H1 (cell line): Measurements from ENCODE around the gene FAM98A. TPM values are rescaled to one million over a fixed set of nuclear protein-coding genes. Genes with fewer than 3 reads are reported as not detected.

ENCODE experiments used
- CTCF ChIA-PET: fragments of 300-600 bp; sonication (Branson Sonifier 250); formaldehyde crosslinking; loops from one replicate; lab custom pipeline; 2021; ENCODE audit not compliant: partially characterized antibody; lab: Charles Lee
- POLR2A ChIA-PET: fragments of 300-600 bp; sonication (Branson Sonifier 250); formaldehyde crosslinking; loops from one replicate; lab custom pipeline; 2021; ENCODE audit warnings: inconsistent platforms; ENCODE audit not compliant: partially characterized antibody; lab: Charles Lee
- DNase-seq, 2 experiments: peaks; one replicate each; pipeline versions ENCODE4 v3.0.0 to v3.0.0-alpha.2; 2010 to 2022; ENCODE audit warnings: low spot score in 2 of 2, low read depth in 1 of 2, mixed read lengths in 1 of 2
- FAIRE-seq: peaks from 2 replicates; lab custom pipeline; 2011; peaks lifted over from hg19 to GRCh38; lab: Jason Lieb, UNC
- H2AFZ ChIP-seq: 2 replicates; pipeline ENCODE4 v1.8.1; 2012; ENCODE audit warnings: low read length, inconsistent platforms
- H2AK5ac ChIP-seq: 2 replicates; pipeline ENCODE4 v1.6.1; 2013; ENCODE audit warnings: low read depth, low read length
- H2BK120ac ChIP-seq: replicated peaks from 2 replicates; pipeline ENCODE3; 2013; ENCODE audit warnings: low read depth, low read length, inconsistent platforms
- H2BK12ac ChIP-seq: 2 replicates; pipeline ENCODE4 v1.6.1; 2013; ENCODE audit warnings: low read depth, low read length
- H2BK15ac ChIP-seq: 2 replicates; pipeline ENCODE4 v1.6.1; 2013; ENCODE audit warnings: low read length
- H2BK20ac ChIP-seq: 2 replicates; pipeline ENCODE4 v1.6.1; 2013; ENCODE audit warnings: low read length
- H2BK5ac ChIP-seq: 2 replicates; pipeline ENCODE4 v1.6.1; 2013; ENCODE audit warnings: low read depth, low read length
- H3K14ac ChIP-seq: 2 replicates; pipeline ENCODE4 v1.6.1; 2013; ENCODE audit warnings: inconsistent platforms; ENCODE audit not compliant: insufficient read length
- H3K18ac ChIP-seq: 2 replicates; pipeline ENCODE4 v1.6.1; 2013; ENCODE audit warnings: low read length; ENCODE audit errors: extremely low read depth
- H3K23ac ChIP-seq: 2 replicates; pipeline ENCODE4 v1.6.1; 2013; ENCODE audit warnings: inconsistent platforms; ENCODE audit not compliant: insufficient read length
- H3K23me2 ChIP-seq: 2 replicates; pipeline ENCODE4 v1.6.1; 2013; ENCODE audit warnings: low read depth, low read length
- H3K27ac ChIP-seq: 2 replicates; pipeline ENCODE4 v1.6.1; 2011; ENCODE audit warnings: low read depth, low read length, inconsistent platforms
- H3K27me3 ChIP-seq, 4 experiments: replicated peaks in 1 of 4; 1 replicate in 1 of 4; 2 replicates in 3 of 4; pipeline versions ENCODE4 v1.6.1 to v1.8.1; 2011 to 2013; ENCODE audit warnings: low read length in 3 of 4, mild to moderate bottlenecking in 3 of 4, inconsistent platforms in 2 of 4, mixed read lengths in 2 of 4, moderate library complexity in 1 of 4; ENCODE audit not compliant: control insufficient read depth in 3 of 4, insufficient read depth in 3 of 4; ENCODE audit errors: extremely low read depth in 1 of 4
- H3K36me3 ChIP-seq, 4 experiments: 2 replicates each; pipeline versions ENCODE4 v1.6.1 to v1.8.1; 2011 to 2013; ENCODE audit warnings: mild to moderate bottlenecking in 4 of 4, low read length in 3 of 4, moderate library complexity in 2 of 4, control low read depth in 1 of 4, inconsistent platforms in 1 of 4; ENCODE audit not compliant: insufficient read depth in 4 of 4, control insufficient read depth in 2 of 4
- H3K4ac ChIP-seq: replicated peaks from 2 replicates; pipeline ENCODE3; 2013; ENCODE audit warnings: low read length, low read depth, mixed read lengths, inconsistent platforms; ENCODE audit not compliant: insufficient read length
- H3K4me1 ChIP-seq, 4 experiments: replicated peaks in 1 of 4; 1 replicate in 1 of 4; 2 replicates in 3 of 4; pipeline versions ENCODE4 v1.6.1 to v1.8.1; 2011 to 2013; ENCODE audit warnings: low read length in 3 of 4, inconsistent platforms in 2 of 4, mixed read lengths in 1 of 4; ENCODE audit not compliant: insufficient read depth in 4 of 4, control insufficient read depth in 3 of 4
- H3K4me2 ChIP-seq, 2 experiments: 2 replicates each; pipeline versions ENCODE4 v1.6.1 to v1.8.1; 2011 to 2013; ENCODE audit warnings: low read depth in 2 of 2, low read length in 2 of 2, control low read depth in 1 of 2, inconsistent platforms in 1 of 2, mild to moderate bottlenecking in 1 of 2; ENCODE audit not compliant: insufficient read depth in 1 of 2
- H3K4me3 ChIP-seq, 4 experiments: fragments of 200-600, 300-600 bp in 1 of 4; sonication (generic), shearing (Covaris generic), sonication (Bioruptor Twin) in 1 of 4; 2 replicates each; pipeline versions ENCODE4 v1.5.1 to v1.8.1; 2011 to 2016; ENCODE audit warnings: low read length in 4 of 4, low read depth in 3 of 4, control low read depth in 2 of 4, inconsistent platforms in 2 of 4, mild to moderate bottlenecking in 2 of 4, mixed read lengths in 1 of 4, moderate library complexity in 1 of 4; ENCODE audit not compliant: insufficient read depth in 2 of 4; ENCODE audit errors: extremely low read depth in 1 of 4
- H3K56ac ChIP-seq: replicated peaks from 2 replicates; pipeline ENCODE3; 2013; ENCODE audit warnings: low read depth, mild to moderate bottlenecking, mixed read lengths, low read length, inconsistent platforms; ENCODE audit not compliant: insufficient read length
- H3K79me1 ChIP-seq: 2 replicates; pipeline ENCODE4 v1.6.1; 2013; ENCODE audit warnings: low read depth, low read length, control low read depth
- H3K79me2 ChIP-seq, 2 experiments: 2 replicates each; pipeline versions ENCODE4 v1.6.1 to v1.8.1; 2012 to 2013; ENCODE audit warnings: low read length in 2 of 2, mild to moderate bottlenecking in 2 of 2, inconsistent platforms in 1 of 2; ENCODE audit not compliant: insufficient read depth in 2 of 2, control insufficient read depth in 1 of 2
- H3K9ac ChIP-seq, 4 experiments: replicated peaks in 1 of 4; 1 replicate in 1 of 4; 2 replicates in 3 of 4; pipeline versions ENCODE4 v1.6.1 to v1.8.1; 2011 to 2013; ENCODE audit warnings: low read depth in 3 of 4, low read length in 3 of 4, control low read depth in 2 of 4, mild to moderate bottlenecking in 2 of 4, moderate library complexity in 2 of 4, inconsistent platforms in 1 of 4; ENCODE audit errors: extremely low read depth in 1 of 4
- H3K9me3 ChIP-seq, 2 experiments: 2 replicates each; pipeline versions ENCODE4 v1.6.1 to v1.8.1; 2012 to 2013; ENCODE audit warnings: mild to moderate bottlenecking in 2 of 2, moderate library complexity in 2 of 2, control low read depth in 1 of 2, inconsistent platforms in 1 of 2, low read depth in 1 of 2, low read length in 1 of 2, mixed read lengths in 1 of 2; ENCODE audit not compliant: insufficient read depth in 2 of 2
- H4K20me1 ChIP-seq, 2 experiments: replicated peaks in 1 of 2; 2 replicates each; pipeline versions ENCODE3 to v1.8.1; 2011 to 2013; ENCODE audit warnings: inconsistent platforms in 2 of 2, low read length in 2 of 2, mild to moderate bottlenecking in 1 of 2; ENCODE audit not compliant: insufficient read depth in 2 of 2, control insufficient read depth in 1 of 2
- H4K5ac ChIP-seq: 2 replicates; pipeline ENCODE4 v1.6.1; 2013; ENCODE audit warnings: low read length, low read depth, mixed read lengths, inconsistent platforms; ENCODE audit not compliant: insufficient read length
- H4K8ac ChIP-seq: 2 replicates; pipeline ENCODE4 v1.8.0; 2013; ENCODE audit warnings: mild to moderate bottlenecking, moderate library complexity, low read length, inconsistent platforms; ENCODE audit not compliant: insufficient read depth; ENCODE audit errors: extremely low read depth
- H4K91ac ChIP-seq: replicated peaks from 2 replicates; pipeline ENCODE3; 2013; ENCODE audit warnings: low read length, mixed read lengths, inconsistent platforms; ENCODE audit not compliant: insufficient read length
- BACH1 ChIP-seq: IDR thresholded peaks from 2 replicates; pipeline ENCODE4 v1.6.1; 2012; ENCODE audit warnings: low read length, improper control_type of control experiment
- KDM4A ChIP-seq: IDR thresholded peaks from one replicate; pipeline ENCODE4 v1.7.1; 2012; ENCODE audit warnings: low read depth, mild to moderate bottlenecking, moderate library complexity, low read length, inconsistent platforms; ENCODE audit not compliant: severe bottlenecking
- SIRT6 ChIP-seq: IDR thresholded peaks from one replicate; pipeline ENCODE4 v1.7.1; 2012; ENCODE audit warnings: low read length, inconsistent platforms
- SP4 ChIP-seq: IDR thresholded peaks from 2 replicates; pipeline ENCODE4 v1.6.1; 2012; ENCODE audit warnings: low read length, inconsistent platforms
- ZNF274 ChIP-seq: IDR thresholded peaks from 2 replicates; pipeline ENCODE4 v1.7.0; 2012; ENCODE audit warnings: low read length, borderline replicate concordance; ENCODE audit errors: extremely low read depth
- WGBS, 2 experiments: shearing (Covaris generic) in 1 of 2; methylation state at CpG; one replicate each; pipeline versions ENCODE4 v1.1.6 to v1.1.7; 2013 to 2015; ENCODE audit warnings: low lambda C conversion rate in 2 of 2, mixed read lengths in 2 of 2, inconsistent platforms in 1 of 2, low coverage in 1 of 2, missing lambda C conversion rate in 1 of 2; ENCODE audit not compliant: insufficient replicate concordance in 2 of 2, insufficient coverage in 1 of 2, insufficient read length in 1 of 2; ENCODE audit errors: extremely low coverage in 1 of 2, missing lambda C conversion rate in 1 of 2; 5-methylcytosine and 5-hydroxymethylcytosine counted together
- long read RNA-seq, 2 experiments: library from RNA in 1 of 2; library from capped mRNA in 1 of 2; stranded (forward); transcript quantifications; one replicate each; pipeline ENCODE4 v2.0.0, GENCODE V29; 2021; ENCODE audit warnings: inconsistent platforms in 1 of 2
- polyA minus RNA-seq, 3 experiments: library from RNA; depleted of rRNA, polyadenylated mRNA; stranded (reverse); fragments of >200 nt; gene quantifications; 1 replicate in 2 of 3; 2 replicates in 1 of 3; pipeline ENCODE4 v1.2.3, GENCODE V29; 2011
- polyA plus RNA-seq, 7 experiments: library from polyadenylated mRNA; depleted of rRNA in 3 of 7; stranded (reverse) in 5 of 7; unstranded in 2 of 7; fragments of >200 nt in 5 of 7; fragments of 200-250 nt in 2 of 7; gene quantifications; 1 replicate in 5 of 7; 2 replicates in 1 of 7; 4 replicates in 1 of 7; pipeline versions ENCODE4 v1.2.1 to v1.2.3, GENCODE V29; 2011 to 2013; ENCODE audit warnings: missing spikeins in 2 of 7, mixed read lengths in 2 of 7
- total RNA-seq: library from RNA; stranded (reverse); fragmentation: NEBNext Ultra II Directional; extraction: Animal tissue kit (Norgen Biotek cat#: 25700); gene quantifications from 2 replicates; pipeline ENCODE4 v1.2.1, GENCODE V29; 2021
- TF ChIP-seq, protein P1 (sequence below): IDR thresholded peaks from 2 replicates; pipeline ENCODE4 v1.6.1; 2012; ENCODE audit warnings: inconsistent platforms
- TF ChIP-seq, protein P2 (sequence below): IDR thresholded peaks from 2 replicates; pipeline ENCODE4 v1.6.1; 2011; ENCODE audit warnings: low read depth, mild to moderate bottlenecking, low read length; ENCODE audit not compliant: insufficient read depth

FAM98A gene
- 103 and 112 TPM in 2 replicates for total RNA-seq
- 53.2 and 79.7 TPM in 2 replicates for polyA plus RNA-seq (2011; rRNA removed)
- 59.9 TPM for polyA plus RNA-seq (2011; cell fraction: cytosol; rRNA removed)
- polyA plus RNA-seq (2011; cell fraction: nucleus; rRNA removed) = 35.8 TPM
- 95.8 to 139 TPM (median 121 TPM) in 4 replicates for polyA plus RNA-seq (2012, experiment 1 of 2)
- 13.3 TPM for polyA plus RNA-seq (2012, experiment 2 of 2)
- 61.6 TPM for polyA plus RNA-seq (2013, experiment 1 of 2)
- 63.4 TPM for polyA plus RNA-seq (2013, experiment 2 of 2)
- 90.4 and 173 TPM in 2 replicates for polyA minus RNA-seq (2011; rRNA and poly(A)+ RNA removed)
- 108 TPM for polyA minus RNA-seq (2011; cell fraction: cytosol; rRNA and poly(A)+ RNA removed)
- 74.9 TPM for polyA minus RNA-seq (2011; cell fraction: nucleus; rRNA and poly(A)+ RNA removed)
- long read RNA-seq, experiment 1, partial matches to known transcripts = 3 of 92 reads
- long read RNA-seq, experiment 1, other reads (novel, unspliced or antisense) = 82 of 92 reads
- long read RNA-seq, experiment 2, transcript FAM98A-201 (8 exons, 2,816 nt) = major isoform, 59 of 194 reads
- long read RNA-seq, experiment 2, partial matches to known transcripts = 130 of 194 reads
- long read RNA-seq, experiment 2, other reads (novel, unspliced or antisense) = 4 of 194 reads

DNA sequence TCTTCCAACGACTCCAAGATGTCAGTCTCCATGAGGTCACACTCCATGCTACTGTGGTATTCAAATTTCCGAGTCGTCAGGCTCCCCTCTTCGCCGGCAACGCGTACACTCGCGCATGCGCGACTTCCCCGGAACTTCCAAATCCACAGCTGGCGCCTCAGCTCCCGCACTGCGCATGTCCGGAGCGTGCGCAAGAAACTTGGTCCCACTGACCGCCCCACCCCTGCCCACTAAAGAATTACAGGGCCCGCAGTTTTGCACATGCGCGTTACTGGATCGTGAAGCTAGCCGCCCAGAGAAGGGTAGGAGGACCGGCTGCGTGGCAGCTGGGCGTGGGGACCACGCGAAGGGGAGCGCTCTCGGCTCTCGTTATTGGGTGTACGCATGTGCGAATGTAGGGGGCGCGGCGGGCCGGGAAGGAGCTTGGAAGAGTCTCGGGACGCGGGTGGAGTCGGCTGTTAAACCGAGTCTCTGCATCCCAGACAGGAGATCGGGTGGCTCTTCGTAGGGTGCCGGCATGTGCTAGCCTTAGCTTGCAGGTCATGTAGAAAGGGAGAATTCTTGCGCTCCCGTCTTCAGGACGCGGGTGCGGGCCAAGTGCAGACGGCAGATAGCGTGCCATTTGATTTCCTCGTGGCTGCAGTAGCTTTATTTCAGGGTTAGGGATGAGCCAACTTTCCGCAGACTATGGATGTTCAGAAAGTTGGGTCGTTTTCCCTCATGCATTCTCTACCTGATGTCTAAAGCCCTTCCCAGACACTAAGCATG lies at the start of gene FAM98A:
TSS of gene FAM98A (minus strand) at position 125 of the 768 bp plus-strand sequence. CDS start at position 47, 78 bp downstream.
- Histone ChIP-seq H2BK15ac (no peak within 1 kb of the TSS), H4K91ac (peak within 1 kb of the TSS; percentile 4), H3K9me3 (no peaks in the 10 kb centered on the region), H4K8ac (0 out of 2 replicates have a peak within 1 kb of the TSS, but pooled peaks have one; percentile 54), H3K56ac (peak within 1 kb of the TSS; percentile 70), H2BK12ac (no peak within 1 kb of the TSS), H3K9ac (peak within 1 kb of the TSS in 3 of 4 experiments; percentile 64 to 70 (median 67); a peak in 6 of 7 replicates), H3K27me3 (no peaks in the 10 kb centered on the region), H3K4ac (peak within 1 kb of the TSS; percentile 41), H3K4me3 (peak within 1 kb of the TSS; percentile 78 to 84 (median 82)), H3K23me2 (peaks cover 10% of the 10 kb centered on the region), H3K36me3 (peaks cover 0 to 9% (median 1%) of the 10 kb centered on the region in 4 experiments; a peak in 3 of 8 replicates), H3K27ac (peak within 1 kb of the TSS; percentile 64; the same call in 1 of the 2 replicates), H3K14ac (no peak within 1 kb of the TSS), H3K79me1 (no peaks in the 10 kb centered on the region; the same call in 1 of the 2 replicates), H2BK120ac (no peak within 1 kb of the TSS), H4K5ac (peak within 1 kb of the TSS; percentile 60), H3K4me1 (peaks cover 2 to 12% (median 7%) of the 10 kb centered on the region in 4 experiments; a peak in 6 of 7 replicates), H3K4me2 (peak within 1 kb of the TSS; percentile 85 to 94), H2AK5ac (no peak within 1 kb of the TSS), H2BK5ac (peak within 1 kb of the TSS; percentile 82; the same call in 1 of the 2 replicates), H2AFZ (peak within 1 kb of the TSS; percentile 45), H2BK20ac (no peak within 1 kb of the TSS), H3K23ac (no peak within 1 kb of the TSS), H3K79me2 (peaks cover 0 to 59% of the 10 kb centered on the region in 2 experiments; a peak in 2 of 4 replicates), H4K20me1 (no peaks in the 10 kb centered on the region), H3K18ac (peak within 1 kb of the TSS; percentile 79)
- POLR2A ChIA-PET = interaction anchor here (1.0 to 1.9 kb wide), 8 partner anchors 9 to 58 kb away, joined by 3 to 10 read pairs (median 3); no protein-coding TSS in a partner anchor
- peak; percentile 94 to 96 for DNase-seq
- CTCF ChIA-PET = interaction anchor here (0.6 to 2.1 kb wide), 5 partner anchors 16 to 387 kb away, joined by 3 to 9 read pairs (median 3); no protein-coding TSS in a partner anchor
- no peak for FAIRE-seq
- 2% methylated on average over 56 of the region's 56 CpGs; no CpG with 5 or more reads in 1 of the 2 experiments for WGBS, 2 experiments
- TF ChIP-seq SIRT6 (no peak), KDM4A (peak; percentile 83), ZNF274 (no peak), BACH1 (peak; percentile 92), SP4 (peak; percentile 83; the same call in 1 of the 2 replicates)
- TF ChIP-seq, protein P1, sequence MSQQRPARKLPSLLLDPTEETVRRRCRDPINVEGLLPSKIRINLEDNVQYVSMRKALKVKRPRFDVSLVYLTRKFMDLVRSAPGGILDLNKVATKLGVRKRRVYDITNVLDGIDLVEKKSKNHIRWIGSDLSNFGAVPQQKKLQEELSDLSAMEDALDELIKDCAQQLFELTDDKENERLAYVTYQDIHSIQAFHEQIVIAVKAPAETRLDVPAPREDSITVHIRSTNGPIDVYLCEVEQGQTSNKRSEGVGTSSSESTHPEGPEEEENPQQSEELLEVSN = peak; percentile 89
- TF ChIP-seq, protein P2, sequence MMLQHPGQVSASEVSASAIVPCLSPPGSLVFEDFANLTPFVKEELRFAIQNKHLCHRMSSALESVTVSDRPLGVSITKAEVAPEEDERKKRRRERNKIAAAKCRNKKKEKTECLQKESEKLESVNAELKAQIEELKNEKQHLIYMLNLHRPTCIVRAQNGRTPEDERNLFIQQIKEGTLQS = no peak
